GM18511 (cell line): ENCODE data around the gene PGAP3.
"Not testable (repeated sequence)": the region's sequence is repeated elsewhere in the genome, so short reads cannot be mapped to it uniquely, and the experiment has no call there.

Experiments
- ATAC-seq: cut with Tn5 transposase; IDR thresholded peaks from one replicate; pipeline ENCODE4 v1.9.1; 2021; ENCODE audit warnings: mild to moderate bottlenecking, moderate library complexity; ENCODE audit not compliant: unreplicated experiment

PGAP3 gene

DNA sequence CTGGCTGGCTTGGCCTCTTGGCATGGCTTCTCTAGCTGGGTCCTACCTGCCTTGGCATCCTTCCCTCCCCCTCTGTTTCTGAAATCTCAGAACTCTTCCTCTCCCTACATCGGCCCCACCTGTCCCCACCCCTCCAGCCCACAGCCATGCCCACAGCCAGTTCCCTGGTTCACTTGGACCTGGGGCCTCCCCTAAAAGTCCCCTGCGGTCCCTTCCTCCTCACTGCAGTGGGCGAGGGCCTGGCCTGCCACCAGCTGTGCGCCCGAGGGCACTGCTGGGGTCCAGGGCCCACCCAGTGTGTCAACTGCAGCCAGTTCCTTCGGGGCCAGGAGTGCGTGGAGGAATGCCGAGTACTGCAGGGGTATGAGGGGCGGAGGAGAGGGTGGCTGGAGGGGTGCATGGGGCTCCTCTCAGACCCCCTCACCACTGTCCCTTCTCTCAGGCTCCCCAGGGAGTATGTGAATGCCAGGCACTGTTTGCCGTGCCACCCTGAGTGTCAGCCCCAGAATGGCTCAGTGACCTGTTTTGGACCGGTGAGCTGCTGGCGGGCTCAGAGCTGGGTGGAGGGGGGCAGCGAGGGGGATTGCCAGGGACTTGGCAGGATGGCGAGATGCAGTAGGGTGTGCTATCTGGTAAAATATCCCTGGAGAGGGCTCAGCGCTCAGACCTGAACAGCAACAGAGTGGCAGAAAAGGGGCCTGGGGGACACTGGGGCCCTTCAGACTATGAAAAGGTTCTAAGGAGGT lies 28.4 kb upstream of the PGAP3 start:
- ATAC-seq = no peak

DNA sequence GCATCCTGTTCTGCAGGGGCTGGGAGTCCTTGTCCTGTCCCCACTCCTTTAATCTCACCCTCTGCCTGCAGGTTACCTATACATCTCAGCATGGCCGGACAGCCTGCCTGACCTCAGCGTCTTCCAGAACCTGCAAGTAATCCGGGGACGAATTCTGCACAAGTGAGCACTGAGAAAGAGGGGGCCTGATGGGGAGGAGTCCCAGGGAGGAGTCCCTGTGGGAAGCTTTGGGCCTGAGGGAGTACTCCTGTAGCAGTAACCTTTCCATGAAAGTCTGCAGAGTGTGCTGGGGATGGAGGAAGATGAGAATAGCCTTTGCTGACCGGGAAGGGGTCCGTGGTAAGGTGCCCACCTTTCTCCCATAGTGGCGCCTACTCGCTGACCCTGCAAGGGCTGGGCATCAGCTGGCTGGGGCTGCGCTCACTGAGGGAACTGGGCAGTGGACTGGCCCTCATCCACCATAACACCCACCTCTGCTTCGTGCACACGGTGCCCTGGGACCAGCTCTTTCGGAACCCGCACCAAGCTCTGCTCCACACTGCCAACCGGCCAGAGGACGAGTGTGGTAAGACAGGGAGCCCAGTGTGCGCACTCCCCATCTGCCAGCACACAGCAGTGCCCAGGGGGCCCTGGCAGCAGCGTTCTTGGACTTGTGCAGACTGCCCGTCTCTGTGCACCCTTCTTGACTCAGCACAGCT lies 27.7 kb upstream of the PGAP3 start:
- no peak for ATAC-seq

DNA sequence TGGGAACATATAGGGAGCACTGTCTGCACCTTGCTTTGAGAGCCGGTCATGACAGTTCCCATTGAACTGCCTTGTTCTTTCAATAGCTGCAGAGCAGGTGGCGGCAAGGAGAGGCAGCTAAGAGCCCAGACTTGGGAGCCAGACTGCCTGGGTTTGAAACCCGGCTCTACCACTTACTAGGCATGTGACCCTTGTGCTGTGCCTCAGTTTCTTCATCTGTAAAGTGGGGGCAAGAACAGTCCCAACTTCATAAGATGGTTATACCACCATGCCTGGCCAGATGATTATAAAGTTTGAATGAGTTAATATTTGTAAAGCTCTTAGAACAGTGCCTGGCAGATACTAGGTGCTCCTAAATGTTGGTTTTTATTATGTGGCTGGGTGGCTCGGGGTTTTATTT lies 26.4 kb upstream of the PGAP3 start:
- ATAC-seq = no peak

DNA sequence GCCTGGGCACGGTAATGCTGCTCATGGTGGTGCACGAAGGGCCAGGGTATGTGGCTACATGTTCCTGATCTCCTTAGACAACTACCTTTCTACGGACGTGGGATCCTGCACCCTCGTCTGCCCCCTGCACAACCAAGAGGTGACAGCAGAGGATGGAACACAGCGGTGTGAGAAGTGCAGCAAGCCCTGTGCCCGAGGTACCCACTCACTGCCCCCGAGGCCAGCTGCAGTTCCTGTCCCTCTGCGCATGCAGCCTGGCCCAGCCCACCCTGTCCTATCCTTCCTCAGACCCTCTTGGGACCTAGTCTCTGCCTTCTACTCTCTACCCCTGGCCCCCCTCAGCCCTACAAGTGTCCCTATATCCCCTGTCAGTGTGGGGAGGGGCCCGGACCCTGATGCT lies 24.0 kb upstream of the PGAP3 start:
- ATAC-seq = no peak

DNA sequence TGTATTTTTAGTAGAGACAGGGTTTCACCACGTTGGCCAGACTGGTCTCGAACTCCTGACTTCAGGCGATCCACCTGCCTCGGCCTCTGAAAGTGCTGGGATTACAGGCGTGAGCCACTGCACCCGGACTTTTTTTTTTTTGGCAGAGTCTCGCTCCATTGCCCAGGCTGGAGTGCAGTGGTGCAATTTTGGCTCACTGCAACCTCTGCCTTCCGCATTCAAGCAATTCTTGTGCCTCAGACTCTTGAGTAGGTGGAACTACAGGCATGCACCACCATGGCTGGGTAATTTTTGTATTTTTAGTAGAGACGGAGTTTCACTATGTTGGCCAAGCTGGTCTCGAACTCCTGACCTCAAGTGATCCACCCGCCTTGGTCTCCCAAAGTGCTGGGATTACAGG lies 23.2 kb upstream of the PGAP3 start:
- not testable (repeated sequence) for ATAC-seq

DNA sequence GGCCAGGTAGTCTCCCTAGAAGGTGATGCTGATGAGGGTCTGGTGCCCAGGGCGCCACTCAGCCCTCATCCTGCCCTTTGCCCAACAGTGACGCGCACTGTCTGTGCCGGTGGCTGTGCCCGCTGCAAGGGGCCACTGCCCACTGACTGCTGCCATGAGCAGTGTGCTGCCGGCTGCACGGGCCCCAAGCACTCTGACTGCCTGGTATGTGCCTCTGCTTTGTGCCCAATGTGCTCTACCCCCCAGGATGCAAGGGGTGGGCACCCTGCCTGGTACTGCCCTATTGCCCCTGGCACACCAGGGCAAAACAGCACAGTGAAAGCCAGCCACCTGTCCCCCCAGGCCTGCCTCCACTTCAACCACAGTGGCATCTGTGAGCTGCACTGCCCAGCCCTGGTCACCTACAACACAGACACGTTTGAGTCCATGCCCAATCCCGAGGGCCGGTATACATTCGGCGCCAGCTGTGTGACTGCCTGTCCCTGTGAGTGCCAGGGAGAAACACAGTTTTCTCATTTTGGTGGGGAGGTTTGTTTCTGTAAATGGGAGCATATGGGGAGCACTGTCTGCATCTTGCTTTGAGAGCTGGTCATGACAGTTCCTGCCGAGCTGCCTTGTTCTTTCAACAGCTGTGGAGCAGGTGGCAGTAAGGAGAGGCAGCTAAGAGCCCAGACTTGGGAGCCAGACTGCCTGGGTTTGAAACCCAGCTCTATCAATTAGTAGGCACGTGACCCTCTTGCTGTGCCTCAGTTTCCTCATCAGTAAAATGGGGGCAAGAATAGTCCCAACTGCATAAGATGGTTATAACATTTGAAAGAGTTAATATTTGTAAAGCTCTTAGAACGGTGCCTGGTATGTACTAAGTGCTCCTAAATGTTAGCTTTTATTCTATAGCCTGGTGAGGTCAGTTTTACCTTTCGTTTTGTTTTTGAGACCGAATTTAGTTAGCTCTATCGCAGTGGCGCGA lies 22.4 kb upstream of the PGAP3 start:
- no peak for ATAC-seq

DNA sequence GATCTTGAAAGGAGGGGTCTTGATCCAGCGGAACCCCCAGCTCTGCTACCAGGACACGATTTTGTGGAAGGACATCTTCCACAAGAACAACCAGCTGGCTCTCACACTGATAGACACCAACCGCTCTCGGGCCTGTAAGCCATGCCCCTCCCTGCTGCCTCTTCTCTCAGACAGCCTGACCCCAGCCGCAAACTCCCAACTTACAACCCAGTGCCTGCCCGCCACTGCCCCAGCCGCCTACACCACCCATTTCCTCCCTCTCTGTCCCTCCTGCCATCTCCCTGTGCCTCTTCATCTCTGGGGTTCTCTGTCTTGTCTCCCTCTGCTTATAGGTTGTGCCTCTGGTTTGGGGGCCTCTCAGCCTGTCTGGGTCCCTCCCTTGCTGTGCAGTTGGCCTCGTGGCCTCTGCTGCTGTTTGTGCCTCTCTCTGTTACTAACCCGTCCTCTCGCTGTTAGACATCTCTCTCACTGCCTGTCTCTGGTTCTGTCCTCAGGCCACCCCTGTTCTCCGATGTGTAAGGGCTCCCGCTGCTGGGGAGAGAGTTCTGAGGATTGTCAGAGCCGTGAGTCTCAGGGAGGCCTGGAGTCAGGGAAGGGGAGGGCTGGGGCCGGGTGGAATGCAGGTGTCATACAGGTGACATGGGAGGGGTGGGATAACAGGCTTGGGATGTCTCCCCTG lies 21.6 kb upstream of the PGAP3 start:
- no peak for ATAC-seq

DNA sequence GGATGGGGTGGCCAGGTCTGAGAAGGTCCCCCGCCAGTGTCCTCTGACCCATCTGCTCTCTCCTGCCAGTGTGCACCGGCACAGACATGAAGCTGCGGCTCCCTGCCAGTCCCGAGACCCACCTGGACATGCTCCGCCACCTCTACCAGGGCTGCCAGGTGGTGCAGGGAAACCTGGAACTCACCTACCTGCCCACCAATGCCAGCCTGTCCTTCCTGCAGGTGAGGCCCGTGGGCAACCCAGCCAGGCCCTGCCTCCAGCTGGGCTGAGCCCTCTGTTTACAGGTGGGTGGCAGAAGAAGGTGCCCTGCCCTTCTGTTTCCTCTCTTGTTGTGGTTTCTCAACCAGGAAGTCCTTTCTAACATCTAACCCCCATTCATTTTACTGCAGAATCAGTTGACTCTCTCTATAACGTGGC lies 19.1 kb upstream of the PGAP3 start:
- ATAC-seq = no peak

DNA sequence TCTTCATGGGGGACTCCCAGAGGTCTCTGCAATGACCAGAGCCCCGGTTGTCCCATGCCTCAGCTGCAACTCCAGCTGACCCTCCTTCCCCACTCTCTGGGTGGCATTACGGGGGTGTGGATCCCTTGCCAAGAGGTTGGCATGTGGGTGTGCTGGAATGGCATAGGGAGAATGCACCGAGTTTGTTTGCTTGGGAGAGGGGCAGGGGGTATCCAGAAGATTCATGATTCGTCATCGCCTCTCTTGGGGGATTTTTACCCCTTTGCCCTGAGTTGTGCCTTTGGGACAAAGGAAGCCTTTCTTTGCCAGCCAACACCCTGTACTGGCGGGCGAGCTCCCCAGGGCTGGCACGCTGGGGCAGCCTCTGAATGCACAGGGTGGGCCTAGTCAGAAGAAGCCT lies 18.5 kb upstream of the PGAP3 start:
- ATAC-seq = no peak

DNA sequence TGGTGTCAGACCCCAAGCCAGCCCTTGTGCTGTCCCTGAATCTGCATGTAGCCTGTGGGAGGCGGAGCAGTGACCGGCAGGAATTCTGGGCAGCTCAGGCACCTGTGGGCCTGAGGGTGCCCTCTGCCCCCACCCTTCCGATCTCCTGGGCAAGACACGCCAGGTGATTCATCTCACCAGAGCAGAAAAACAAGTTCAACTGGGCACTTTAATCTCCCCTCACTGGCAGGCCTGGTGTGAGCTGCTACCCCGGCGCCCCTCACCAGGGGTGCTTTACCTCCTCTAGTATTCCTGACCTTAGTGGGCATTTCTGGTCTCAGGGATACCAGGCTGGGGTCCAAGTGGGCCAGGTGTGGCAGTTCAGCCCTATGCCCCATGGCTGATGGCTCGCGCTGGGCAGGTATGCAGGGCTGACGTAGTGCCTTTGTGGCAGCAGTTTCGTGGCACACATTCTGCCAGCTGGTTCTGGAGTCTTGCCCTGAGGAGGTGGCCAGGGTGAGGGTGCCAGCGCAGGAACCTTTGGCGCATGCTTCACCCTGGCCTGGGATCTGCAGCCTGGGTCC lies 18.0 kb upstream of the PGAP3 start:
- ATAC-seq = no peak

DNA sequence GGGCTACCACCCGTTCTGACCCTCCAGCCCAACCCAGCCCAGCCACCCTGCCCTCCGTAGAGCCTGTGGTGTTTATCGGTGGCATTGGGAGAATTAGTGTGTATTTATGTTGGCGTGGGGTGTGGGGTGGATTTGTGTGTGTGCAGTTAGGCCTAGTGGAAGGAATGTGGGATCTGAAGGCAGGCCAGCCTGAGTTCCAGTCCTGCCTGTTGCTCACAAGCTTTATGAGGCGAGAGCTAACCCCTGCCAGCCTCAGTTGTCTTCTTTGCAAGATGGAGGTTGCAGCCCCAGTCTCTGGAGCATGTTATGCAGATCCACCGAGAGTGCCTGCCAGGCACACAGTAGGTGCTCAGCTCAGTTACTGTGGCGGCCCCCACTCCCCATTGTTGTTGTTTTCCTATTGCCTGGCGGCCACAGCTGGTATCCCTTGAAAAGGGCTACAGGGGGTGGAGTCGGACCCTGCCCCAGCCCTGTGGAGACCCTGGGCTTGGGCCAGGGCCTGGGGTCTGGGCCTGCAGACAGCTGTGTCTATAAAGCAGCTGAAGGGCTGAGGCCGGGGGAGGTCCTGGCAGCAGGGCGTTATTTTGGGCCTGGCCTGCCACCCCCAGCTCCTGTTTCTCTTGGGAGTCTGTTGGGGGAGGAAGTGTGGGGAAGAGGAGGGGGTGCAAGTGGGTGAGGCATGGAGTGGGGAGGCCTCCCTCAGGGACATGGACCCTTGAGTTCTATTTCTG lies 17.1 kb upstream of the PGAP3 start:
- ATAC-seq = no peak

DNA sequence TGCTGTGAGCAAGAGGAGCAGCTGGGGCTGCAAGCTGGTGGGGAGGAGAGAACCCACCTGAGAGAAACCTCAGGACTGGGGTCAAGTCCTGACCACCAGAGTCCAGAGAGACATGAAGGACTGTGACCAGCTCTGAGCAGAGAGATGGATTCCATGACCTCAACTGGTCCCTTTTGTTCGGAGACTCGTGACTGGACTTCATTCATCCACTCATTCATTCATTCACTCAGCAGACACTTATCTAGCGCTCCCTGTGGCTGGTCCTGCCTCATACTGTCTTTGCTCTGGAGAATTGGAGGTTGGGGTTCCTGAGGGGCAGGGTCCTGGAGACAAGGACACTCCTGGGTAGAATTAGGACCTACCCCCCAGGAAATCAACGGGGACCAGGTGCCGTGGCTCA lies 16.1 kb upstream of the PGAP3 start:
- ATAC-seq = no peak

DNA sequence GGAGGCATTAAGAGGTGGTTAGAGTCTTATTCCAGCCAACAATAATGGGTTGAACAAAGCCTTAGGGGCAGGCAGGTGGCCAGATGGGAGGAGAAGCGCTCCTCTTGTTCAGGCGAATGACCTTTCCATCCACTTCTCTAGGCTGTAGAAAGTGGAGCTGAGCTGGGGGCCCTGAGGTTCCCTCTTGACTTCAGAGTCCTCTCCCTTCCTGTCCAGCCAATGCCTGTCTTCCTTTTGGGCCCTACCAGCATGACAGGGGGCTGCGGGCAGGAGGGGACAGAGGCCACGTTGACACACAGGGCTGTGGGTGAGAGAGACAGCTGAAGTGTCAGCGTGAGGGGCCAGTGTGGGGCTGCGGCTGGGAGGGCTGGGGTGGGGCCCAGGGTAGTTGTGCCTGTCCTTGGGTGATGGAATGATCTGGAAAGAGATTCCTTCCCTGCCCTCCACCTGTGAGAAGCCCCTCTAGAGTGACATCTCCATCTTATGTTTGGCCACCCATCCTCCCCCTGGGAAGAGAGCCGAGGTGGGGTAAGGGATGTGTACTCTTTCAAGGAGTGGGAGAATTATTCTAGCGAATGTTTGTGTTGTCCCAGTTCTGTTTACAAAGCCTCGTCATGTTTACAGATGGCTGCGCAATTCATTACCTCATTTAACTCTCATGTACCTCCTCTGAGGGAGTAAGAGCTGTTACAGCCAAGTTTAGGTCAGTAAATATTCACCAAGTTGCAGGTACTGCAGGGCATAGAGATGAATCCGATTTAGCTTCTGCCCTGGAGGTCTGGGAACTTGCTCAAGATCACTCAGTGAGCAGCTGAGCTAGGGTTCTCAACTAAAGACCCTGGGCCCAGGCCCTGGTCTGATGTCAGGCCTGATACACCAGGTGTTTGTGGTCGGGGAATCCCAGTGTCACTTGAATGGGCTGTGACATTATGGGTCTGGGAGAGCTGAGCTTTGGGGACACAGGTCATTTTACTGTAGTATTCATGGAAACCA lies 15.3 kb upstream of the PGAP3 start:
- ATAC-seq = peak; percentile 54

DNA sequence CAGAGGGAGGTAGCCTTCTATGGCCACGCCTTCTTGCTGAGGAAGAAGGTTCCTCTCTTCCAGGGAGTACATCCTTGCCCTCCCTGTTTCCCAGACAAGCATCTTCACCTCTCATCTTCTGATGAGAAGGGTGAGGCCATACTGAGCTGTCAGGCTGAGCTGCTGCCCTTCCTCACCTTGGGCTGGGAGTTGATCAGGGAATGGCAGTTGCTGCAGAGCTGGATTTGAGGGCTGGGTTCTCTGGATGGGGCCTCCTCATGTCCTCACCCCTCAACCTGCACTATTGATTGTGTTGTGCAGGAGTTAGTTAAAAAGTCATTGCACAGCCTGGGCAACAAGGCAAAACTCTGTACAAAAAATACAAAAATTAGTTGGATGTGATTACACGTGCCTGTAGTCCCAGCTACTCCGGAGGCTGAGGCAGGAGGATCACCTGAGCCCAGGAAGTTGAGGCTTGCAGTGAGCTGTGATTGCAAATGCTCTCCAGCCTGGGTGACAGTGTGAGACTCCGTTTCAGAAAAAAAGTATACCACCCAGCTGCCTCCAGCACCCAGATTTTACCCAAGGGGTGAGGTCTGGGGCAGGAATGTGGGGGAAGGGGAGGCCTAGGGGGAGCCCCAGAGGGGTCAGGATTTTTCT lies 14.0 kb upstream of the PGAP3 start:
- ATAC-seq = no peak

DNA sequence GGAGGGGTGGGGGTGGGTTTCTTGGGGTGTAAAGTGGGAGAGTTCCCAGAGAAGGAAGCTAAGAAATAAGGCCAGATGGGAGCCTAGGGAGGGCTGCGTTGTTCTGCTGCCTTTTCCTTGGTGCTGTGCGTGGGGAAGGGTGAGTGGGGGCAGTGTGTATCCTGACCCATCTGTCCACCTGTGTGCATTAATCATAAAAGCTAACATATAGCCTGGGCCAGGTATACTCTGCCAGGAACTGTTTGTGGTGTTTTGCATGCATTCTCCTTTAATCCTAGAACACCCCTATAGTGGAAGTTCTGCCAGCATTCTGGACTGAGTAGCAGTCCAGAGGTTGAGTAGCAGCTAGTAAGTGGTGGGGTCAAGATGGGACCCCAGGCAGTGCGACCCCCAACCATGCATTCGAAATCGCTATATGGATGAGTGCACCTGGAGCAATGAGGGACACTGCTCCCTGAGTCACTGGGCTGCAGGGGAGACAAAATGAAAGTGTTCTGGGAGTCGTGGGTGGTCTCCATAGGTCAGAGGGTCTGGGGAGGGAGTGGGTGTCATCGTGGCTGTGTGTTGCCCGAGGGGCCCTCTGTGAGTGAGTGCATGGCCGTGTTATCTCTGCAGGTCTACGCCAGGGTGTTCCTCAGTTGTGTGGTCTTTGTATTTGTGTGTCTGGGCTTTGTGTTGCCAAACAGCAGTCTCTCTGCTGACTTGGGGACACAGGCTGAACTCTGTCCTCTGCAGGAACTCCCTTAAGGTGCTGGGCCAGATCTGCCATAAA lies 13.3 kb upstream of the PGAP3 start:
- no peak for ATAC-seq

DNA sequence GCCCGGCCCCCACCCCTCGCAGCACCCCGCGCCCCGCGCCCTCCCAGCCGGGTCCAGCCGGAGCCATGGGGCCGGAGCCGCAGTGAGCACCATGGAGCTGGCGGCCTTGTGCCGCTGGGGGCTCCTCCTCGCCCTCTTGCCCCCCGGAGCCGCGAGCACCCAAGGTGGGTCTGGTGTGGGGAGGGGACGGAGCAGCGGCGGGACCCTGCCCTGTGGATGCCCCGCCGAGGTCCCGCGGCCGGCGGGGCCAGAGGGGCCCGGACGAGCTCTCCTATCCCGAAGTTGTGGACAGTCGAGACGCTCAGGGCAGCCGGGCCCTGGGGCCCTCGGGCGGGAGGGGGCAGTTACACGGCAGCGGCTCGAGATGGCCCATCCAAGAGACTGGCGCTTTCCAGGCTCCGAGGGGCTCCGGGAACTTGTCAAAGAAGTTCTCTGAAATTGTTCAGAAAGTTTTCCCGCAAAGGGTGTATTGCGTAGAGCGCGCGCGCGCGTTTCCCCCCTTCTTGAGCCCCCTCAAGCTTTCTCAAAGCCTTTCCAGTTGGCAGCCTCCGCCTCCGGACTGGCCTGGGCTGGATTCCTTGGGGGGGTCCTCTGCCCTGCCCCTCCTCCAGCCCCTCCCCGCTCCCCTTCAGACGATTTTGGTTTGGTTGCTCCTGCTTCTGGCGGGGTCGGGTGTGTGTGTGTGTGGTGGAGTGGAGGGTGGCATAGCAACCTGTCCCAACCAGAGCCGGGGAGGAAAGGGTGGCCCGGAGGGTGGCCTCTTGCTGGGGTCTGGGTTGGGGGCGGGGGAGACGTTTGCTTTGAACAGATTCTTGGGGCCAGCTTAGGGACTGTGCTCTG lies 12.5 kb upstream of the PGAP3 start:
- ATAC-seq = no peak

DNA sequence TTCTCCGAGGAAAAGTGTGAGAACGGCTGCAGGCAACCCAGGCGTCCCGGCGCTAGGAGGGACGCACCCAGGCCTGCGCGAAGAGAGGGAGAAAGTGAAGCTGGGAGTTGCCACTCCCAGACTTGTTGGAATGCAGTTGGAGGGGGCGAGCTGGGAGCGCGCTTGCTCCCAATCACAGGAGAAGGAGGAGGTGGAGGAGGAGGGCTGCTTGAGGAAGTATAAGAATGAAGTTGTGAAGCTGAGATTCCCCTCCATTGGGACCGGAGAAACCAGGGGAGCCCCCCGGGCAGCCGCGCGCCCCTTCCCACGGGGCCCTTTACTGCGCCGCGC lies 11.9 kb upstream of the PGAP3 start, which contains the start of gene ERBB2:
Gene ERBB2, plus strand, starts transcription at position 247 of the 330 bp plus-strand sequence. CDS start 175 bp downstream, outside the sequence.
- no peak for ATAC-seq
